Fibroblast of skin of right biceps (primary cell): Measurements from ENCODE around the gene R3HDM4.
A peak's percentile ranks its signal among the peaks of the same experiment; 100 is the strongest.
"Not testable (repeated sequence)": the region's sequence is repeated elsewhere in the genome, so short reads cannot be mapped to it uniquely, and the experiment has no call there.

Experiments
- DNase-seq: peaks from one replicate; pipeline ENCODE4 v3.0.0-alpha.2; 2013

The R3HDM4 gene

DNA sequence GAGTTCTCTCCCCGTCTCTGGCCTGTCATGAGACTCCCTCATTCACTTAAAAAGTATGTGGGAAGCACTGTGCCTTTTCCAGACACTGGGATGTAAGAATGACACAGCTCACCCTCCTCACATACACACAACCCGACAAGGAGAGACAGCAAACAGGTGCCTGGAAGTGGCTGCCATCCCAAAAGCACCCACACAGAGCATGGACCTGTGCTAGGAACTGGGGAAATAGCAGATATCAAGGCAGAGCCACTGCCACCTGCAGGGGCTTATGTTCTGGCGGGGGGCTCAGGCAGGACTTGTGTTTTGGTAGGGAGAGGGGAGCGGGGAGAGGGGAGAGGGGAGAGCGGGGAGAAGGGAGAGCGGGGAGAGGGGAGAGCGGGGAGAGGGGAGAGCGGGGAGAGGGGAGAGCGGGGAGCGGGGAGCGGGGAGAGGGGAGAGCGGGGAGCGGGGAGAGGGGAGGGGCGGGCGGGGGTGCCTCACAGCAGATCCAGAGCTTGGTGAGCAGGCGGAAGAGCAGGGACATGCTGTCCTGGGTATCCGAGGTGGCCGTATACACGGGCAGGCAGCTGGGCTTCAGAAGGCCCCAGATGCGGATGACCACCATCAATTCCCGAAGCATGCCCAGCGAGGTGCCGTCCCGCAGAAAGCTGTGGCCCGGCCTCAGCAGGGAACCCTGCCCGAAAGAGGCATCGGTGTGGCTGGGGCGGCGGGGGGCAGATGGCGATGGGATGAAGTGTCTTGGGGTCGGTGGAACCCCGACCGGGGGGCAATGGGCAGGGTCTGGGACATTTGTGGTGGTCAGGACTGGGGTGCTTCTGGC lies 41.4 kb downstream of the R3HDM4 start:
- DNase-seq, result no peak

DNA sequence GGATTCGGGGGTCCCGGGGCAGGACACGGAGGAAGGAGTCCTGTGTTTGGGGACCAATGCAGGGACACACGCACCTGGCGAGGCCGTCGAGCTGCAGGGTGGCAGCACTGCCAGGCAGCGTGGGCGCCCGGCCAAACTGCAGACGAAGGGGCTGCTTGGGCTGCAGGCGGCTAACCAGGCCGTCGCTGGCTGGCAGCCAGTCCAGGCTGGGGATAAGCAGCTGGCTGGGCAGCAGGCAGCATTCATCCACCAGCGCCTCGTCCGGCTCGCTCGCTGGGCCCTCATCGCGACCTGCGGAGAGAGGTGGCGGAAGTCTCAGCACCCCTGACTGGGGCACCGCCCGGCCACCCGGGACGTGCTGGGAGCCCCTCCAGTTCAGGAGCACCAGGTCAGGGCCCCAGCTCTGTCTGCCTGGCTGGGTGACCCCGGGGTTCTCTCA lies 42.0 kb downstream of the R3HDM4 start:
- DNase-seq, result no peak

DNA sequence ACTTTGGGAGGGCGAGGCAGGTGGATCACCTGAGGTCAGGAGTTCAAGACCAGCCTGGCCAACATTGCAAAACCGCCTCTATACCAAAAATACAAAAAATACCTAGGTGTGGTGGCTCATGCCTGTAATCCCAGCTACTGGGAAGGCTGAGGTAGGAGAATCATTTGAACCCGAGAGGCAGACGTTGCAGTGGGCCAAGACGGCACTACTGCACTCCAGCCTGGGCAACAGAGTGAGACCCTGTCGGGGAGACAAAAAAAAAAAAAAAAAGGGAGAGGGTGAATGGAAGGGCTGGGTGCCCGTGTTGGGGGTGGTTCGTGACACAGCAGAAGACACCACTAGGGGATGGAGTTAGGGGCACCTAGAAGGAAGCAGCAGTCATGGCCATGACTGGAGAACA lies 42.7 kb downstream of the R3HDM4 start:
- no peak for DNase-seq

- DNase-seq, result peak; percentile 97
Measured at GRCh38 chr19:869245-870177, 43.5 kb downstream of the R3HDM4 start.

DNA sequence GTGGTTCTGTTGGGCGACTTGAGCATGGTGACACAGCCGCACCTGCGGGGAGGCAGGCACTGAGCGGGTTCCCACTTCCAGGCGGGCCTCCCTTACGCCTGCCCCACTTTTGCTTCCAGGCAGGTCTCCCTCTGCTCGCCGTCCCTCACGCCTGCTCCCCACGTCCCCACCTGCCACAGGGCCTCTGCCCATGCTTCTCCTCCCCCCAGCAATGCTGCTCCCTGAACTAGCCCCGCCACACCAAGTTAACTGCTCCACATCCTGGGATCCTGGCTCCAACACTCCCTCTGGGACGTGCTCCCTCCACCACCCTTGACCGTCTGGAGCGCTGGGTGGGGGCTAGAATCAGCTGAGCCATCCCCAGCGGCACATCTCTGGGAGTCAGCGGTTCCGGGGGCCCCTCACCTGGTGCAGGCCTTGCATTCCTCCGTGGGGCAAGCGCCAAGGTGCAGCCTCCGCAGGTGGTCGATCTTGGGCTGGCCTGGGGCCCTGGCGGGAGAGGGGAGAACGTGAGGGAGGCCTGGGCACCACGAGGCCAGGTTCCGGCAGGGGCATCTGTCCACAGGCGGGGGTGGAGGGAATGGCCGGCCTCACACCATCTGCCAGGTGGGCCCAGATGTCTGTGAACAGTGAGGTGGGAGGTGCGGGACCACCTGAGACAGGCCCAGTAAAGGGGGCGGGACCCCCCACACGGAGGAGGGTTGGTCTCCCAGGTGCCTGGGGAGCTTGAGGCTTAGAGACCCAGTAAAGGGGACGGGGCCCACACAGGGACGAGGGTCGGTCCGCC lies 44.4 kb downstream of the R3HDM4 start:
- DNase-seq, result no peak

DNA sequence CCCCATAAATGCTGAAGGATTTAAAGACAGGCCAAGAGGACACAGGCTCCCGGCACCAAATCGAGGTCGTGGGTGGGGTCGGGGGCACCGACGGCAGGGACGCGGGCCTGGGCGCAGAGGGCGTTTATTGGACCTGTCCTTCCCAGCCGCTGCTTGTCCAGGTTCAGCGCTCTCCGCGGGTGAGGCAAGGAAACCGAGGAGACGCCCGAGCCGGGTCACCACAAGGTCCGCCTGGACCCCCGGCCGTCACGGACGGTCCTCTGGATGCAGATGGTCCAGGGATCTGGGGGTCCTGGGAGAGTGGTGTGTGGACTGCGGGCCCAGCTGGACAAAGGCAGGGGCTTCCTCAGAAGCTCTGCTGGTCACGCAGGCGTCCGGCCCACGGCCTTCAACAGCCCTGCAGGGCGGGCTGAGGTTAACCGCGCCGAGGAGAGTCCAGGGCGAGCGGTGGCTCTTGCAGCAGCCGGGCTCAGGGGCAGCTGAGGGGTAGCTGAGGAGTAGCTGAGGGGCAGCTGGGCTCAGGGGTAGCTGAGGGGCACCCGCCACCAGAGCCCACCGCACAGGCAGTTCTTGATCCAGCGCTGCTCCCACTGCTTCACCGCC lies 45.1 kb downstream of the R3HDM4 start:
- no peak for DNase-seq

DNA sequence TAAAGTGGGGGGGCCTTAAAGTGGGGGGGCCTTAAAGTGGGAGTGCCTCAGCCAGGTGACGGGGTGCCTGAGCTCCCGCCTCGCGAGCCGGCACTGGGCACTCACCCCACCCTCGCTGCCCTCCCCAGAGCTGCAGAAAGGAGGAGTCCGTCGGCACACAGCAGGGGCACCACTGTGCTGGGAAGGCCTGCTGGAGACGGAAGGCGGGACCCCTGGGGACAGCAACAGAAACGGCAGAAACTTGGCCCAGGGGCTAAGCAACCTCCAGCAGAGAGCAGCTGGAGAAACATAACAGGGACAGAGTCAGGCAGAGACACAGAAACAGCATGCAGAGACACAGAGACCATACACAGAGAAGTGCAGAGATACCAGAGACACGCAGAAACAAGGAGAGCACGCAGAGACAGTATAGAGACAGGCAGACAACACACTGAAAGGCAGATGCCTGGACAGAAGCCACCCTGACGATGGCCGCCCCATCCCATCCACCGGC lies 45.7 kb downstream of the R3HDM4 start:
- no peak for DNase-seq

DNA sequence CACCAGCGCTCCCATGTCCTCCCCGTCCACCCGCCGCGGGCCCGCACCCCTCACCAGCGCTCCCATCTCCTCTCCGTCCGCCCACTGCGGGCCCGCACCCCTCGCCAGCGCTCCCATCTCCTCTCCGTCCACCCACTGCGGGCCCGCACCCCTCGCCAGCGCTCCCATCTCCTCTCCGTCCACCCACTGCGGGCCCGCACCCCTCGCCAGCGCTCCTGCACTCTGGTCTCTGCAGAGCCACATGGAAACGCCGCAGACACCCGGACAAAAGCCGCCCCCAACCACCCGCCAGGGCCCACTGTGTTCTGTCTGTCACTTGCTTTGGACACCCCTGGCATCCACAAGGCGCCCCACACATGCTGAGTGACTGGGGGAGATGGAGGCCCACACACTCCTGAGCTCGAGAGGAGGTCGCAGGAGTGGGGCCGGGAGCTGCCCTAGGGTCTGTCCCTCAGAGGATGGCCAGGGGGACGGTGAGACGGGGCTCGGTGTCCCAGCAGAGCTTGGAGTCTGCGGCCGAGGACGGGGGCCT lies 46.2 kb downstream of the R3HDM4 start:
- DNase-seq, result no peak

DNA sequence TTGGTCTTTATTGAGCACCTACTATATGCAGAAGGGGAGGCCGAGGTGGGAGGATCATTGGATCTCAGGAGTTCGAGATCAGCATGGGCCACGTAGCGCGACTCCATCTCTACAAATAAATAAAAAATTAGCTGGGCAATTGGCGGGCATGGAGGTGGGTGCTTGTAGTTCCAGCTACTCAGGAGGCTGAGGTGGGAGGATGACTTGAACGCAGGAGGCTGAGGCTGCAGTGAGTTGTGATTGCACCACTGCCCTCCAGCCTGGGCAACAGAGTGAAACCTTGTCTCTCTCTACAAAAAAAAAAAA lies 49.8 kb downstream of the R3HDM4 start:
- no peak for DNase-seq

DNA sequence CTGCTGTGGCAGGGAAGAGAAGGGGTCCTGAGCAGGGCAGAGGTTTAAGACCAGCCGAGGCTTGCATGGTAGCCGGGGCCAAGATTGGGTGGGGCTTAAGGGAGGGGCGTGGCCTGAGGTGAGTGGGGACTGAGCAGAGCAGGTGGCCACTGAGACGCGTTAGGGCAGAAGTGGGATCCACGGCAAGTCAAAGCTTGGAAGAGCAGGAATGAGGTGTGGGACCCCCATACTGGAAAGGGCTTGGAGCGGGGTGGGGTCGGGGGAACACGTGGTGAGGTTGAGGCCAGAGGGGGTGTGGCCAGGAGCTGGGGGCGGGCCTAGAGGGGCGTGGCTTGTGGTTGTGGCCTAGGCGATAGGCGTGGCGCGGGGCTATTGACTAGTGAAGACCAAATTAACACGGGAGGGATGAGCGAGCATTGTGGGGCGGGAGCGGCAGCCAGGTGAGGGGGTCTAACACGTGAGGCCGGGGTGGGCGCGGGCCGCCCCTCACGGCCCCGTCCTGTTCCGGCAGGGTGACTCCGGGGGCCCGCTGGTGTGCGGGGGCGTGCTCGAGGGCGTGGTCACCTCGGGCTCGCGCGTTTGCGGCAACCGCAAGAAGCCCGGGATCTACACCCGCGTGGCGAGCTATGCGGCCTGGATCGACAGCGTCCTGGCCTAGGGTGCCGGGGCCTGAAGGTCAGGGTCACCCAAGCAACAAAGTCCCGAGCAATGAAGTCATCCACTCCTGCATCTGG lies 50.3 kb downstream of the R3HDM4 start:
- DNase-seq, result peak; percentile 51

- peak; percentile 29 for DNase-seq
Measured at GRCh38 chr19:861756-862580, 51.1 kb downstream of the R3HDM4 start.

DNA sequence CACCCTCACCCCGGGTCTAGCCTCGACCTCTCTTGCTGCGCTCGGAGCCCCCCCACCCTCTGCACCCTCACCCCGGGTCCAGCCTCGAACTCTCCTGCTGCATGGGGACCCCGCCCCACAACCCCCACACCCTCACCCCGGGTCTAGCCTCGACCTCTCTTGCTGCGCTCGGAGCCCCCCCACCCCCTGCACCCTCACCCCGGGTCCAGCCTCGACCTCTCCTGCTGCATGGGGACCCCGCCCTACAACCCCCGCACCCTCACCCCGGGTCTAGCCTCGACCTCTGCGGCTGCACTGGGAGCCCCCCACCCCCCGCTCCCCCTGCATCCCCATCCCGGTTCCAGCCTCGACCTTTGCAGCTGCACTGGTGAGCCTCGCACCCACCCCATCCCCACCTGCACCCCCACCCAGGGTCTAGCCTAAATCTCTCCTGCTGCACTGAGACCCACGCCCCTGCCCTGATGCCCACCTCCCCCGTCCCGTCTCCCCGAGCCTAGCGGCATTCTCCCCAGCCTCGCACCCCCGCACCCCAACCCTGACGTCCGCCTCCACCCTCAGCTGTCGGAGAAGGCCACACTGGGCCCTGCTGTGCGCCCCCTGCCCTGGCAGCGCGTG lies 51.8 kb downstream of the R3HDM4 start:
- DNase-seq, result no peak

- DNase-seq, result no peak
Measured at GRCh38 chr19:858868-859843, 53.9 kb downstream of the R3HDM4 start, which contains the start of gene CFD. Gene CFD, plus strand, starts transcription at chr19:859664. Its CDS starts 26 bp downstream, at chr19:859690.

DNA sequence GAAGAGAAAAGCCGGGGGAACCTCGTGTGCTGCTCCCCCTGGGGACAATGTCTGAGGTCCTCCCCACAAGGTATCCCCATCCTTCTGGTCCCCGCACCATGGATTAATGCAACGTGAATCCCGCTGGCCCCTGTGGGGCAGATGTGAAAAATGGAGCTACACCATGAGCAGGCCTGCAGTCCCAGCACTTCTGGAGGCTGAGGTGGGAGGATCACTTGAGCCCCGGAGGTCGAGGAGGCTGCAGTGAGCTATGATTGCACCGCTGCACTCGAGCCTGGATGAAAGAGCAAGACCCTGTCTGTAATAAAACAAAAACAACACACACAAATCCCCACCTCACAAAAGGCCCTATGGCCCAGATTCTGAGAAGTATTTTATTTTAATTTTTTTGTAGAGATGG lies 54.7 kb downstream of the R3HDM4 start:
- DNase-seq, result no peak

- DNase-seq, result no peak
Measured at GRCh38 chr19:855566-856120, 57.4 kb downstream of the R3HDM4 start.

GRCh38 chr19:855142-855541 lies 57.9 kb downstream of the R3HDM4 start:
- no peak for DNase-seq

- no peak for DNase-seq
Measured at GRCh38 chr19:854549-854948, 58.5 kb downstream of the R3HDM4 start.

DNA sequence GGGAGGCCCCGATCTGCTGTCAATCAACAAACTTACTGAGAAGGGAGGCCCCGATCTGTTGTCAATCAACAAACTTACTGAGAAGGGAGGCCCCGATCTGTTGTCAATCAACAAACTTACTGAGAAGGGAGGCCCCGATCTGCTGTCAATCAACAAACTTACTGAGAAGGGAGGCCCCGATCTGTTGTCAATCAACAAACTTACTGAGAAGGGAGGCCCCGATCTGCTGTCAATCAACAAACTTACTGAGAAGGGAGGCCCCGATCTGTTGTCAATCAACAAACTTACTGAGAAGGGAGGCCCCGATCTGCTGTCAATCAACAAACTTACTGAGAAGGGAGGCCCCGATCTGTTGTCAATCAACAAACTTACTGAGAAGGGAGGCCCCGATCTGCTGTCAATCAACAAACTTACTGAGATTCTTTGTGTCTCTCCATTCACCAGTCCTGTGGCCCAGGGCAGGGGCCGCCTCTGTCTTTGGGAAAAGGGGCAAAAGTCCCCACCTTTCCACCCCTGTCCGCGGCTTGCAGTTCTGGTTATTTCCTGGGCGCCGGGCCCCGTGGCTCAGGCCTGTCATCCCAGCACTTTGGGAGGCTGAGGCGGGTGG lies 59.3 kb downstream of the R3HDM4 start:
- DNase-seq, result not testable (repeated sequence)
